Heart right ventricle (tissue), 16 donors: ENCODE measurements around the gene C1QTNF1. TPM values are rescaled to one million over a fixed set of nuclear protein-coding genes. Genes with fewer than 3 reads are reported as not detected.

Source experiments
- ATAC-seq, 8 donors: fragments of 200-7000 bp; cut with Tn5 transposase; one replicate each; pipeline ENCODE4 v1.9.1; 2020; ENCODE audit warnings: mild to moderate bottlenecking in 8 of 8, moderate library complexity in 8 of 8, moderate number of reproducible peaks in 1 of 8
- DNase-seq, 2 donors: peaks; one replicate each; pipeline ENCODE4 v3.0.0-alpha.2; 2020
- H3K27ac ChIP-seq, 10 donors: fragments of 200-600 bp; sonication (generic) in 2 of 10; one replicate each; pipeline versions ENCODE4 v1.5.0 to v1.8.0; 2020 to 2022; ENCODE audit warnings: mild to moderate bottlenecking in 3 of 10
- H3K27me3 ChIP-seq, 7 donors: fragments of 200-600 bp; one replicate each; pipeline ENCODE4 v1.8.0; 2021 to 2022; ENCODE audit warnings: mild to moderate bottlenecking in 2 of 7
- H3K36me3 ChIP-seq, 9 donors: fragments of 200-600 bp; sonication (generic) in 1 of 9; one replicate each; pipeline versions ENCODE4 v1.5.0 to v1.8.0; 2020 to 2022; ENCODE audit warnings: mild to moderate bottlenecking in 2 of 9
- H3K4me1 ChIP-seq, 9 donors: fragments of 200-600 bp; sonication (generic) in 1 of 9; one replicate each; pipeline versions ENCODE4 v1.5.0 to v1.8.0; 2020 to 2022; ENCODE audit warnings: mild to moderate bottlenecking in 4 of 9
- H3K4me3 ChIP-seq, 10 donors: fragments of 200-600 bp; sonication (generic) in 2 of 10; one replicate each; pipeline versions ENCODE4 v1.5.0 to v1.8.0; 2020 to 2022; ENCODE audit warnings: mild to moderate bottlenecking in 7 of 10, moderate library complexity in 2 of 10
- H3K9me3 ChIP-seq, 11 donors: fragments of 200-600 bp in 10 of 11; sonication (generic) in 2 of 11; one replicate each; pipeline versions ENCODE4 v1.5.0 to v1.8.0; 2013 to 2022; ENCODE audit warnings: mild to moderate bottlenecking in 2 of 11, control low read depth in 1 of 11, moderate library complexity in 1 of 11
- WGBS, 2 donors: extraction: QIAGEN DNeasy Blood & Tissue Kit; methylation state at CpG; one replicate each; pipeline ENCODE4 v1.1.7; 2013; ENCODE audit warnings: inconsistent platforms in 1 of 2; 5-methylcytosine and 5-hydroxymethylcytosine counted together
- intact Hi-C, 10 donors: fragments of 100-400 bp; cut with DNase I; formaldehyde crosslinking; loops; one replicate each; pipeline versions ENCODE4 v1.11.1 to v1.14.2; 2022
- polyA plus RNA-seq, 2 donors: library from polyadenylated mRNA; stranded (reverse); fragments of 200-250 nt; gene quantifications; one replicate each; pipeline ENCODE4 v1.2.3, GENCODE V29; 2013
- total RNA-seq, 10 donors: library from RNA; stranded (reverse); fragmentation: NEBNext Ultra II Directional in 3 of 10; extraction: Animal tissue kit (Norgen Biotek cat#: 25700) in 3 of 10; gene quantifications; one replicate each; pipeline versions ENCODE4 v1.2.1 to v1.2.4, GENCODE V29; 2021 to 2023
- TF ChIP-seq, protein P1 (sequence below), 9 donors: fragments of 200-600 bp; sonication (generic) in 2 of 9; IDR thresholded peaks; one replicate each; pipeline versions ENCODE4 v1.5.0 to v1.8.0; 2021 to 2022; ENCODE audit warnings: antibody characterized with exemption in 9 of 9, mild to moderate bottlenecking in 5 of 9, moderate library complexity in 1 of 9
- donor health status: Arrhythmogenic right ventricular cardiomyopathy.
- donor health status: ischemic (EF 13 %, LVEDD 7.1; RV severe dilation, severe dysfunction).
- donor health status: healthy with polysubstance abuse.
- donor health status: DM: no; HTN: yes; CAD: no.
- donor health status: DM: no; HTN: no; CAD: no.
- donor health status: ischemic (EF 25% LVEDD 6.9; RV normal size, moderate dysfunction).
- donor health status: ischemic (EF 25% LVEDD 5.7; RV mildly dilated, moderate dysfunction).
- donor health status: healthy.
- donor health status: DM: yes; HTN: yes; CAD: no.
- donor health status: Ischemic cardiomyopathy.
- donor health status: ischemic (EF 35%, LVEDD 5.7; RV mildly dilated, moderate dysfunction).
- donor health status: nonischemic (EF 11% LVEDD 7.7; RV severe dilation, severe dysfunction).
- donor health status: DM: yes; HTN: yes; CAD: no.
- donor health status: PGD.
- donor health status: ischemic (EF 29% LVEDD 5.4; RV normal size, mild dysfunction).
- donor health status: nonischemic (EF 23%, LVEDD 6.1; RV moderate dilation, normal function).

Gene C1QTNF1
- total and polyA plus RNA-seq, 12 donors = 29.3 to 685 (median 67.3) TPM

GRCh38 chr17:79039886-79040285 lies 15.9 kb downstream of the C1QTNF1 start:
- Histone ChIP-seq H3K27me3 (no peaks in the 10 kb centered on the region), H3K9me3 (no peaks in the 10 kb centered on the region), H3K4me1 (peaks cover 0 to 55% (median 10%) of the 10 kb centered on the region in 9 donors), H3K27ac (peak overlapping the region in 1 of 10 donors; percentile 70), H3K4me3 (no peak overlapping the region), H3K36me3 (peaks cover 0 to 11% (median 0%) of the 10 kb centered on the region in 9 donors)
- intact Hi-C loops = loop anchor here in 5 of 10 donors (10.0 kb wide), 3 partner anchors 45 to 355 kb away; no protein-coding TSS in a partner anchor
- TF ChIP-seq, protein P1, sequence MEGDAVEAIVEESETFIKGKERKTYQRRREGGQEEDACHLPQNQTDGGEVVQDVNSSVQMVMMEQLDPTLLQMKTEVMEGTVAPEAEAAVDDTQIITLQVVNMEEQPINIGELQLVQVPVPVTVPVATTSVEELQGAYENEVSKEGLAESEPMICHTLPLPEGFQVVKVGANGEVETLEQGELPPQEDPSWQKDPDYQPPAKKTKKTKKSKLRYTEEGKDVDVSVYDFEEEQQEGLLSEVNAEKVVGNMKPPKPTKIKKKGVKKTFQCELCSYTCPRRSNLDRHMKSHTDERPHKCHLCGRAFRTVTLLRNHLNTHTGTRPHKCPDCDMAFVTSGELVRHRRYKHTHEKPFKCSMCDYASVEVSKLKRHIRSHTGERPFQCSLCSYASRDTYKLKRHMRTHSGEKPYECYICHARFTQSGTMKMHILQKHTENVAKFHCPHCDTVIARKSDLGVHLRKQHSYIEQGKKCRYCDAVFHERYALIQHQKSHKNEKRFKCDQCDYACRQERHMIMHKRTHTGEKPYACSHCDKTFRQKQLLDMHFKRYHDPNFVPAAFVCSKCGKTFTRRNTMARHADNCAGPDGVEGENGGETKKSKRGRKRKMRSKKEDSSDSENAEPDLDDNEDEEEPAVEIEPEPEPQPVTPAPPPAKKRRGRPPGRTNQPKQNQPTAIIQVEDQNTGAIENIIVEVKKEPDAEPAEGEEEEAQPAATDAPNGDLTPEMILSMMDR (IDR thresholded peaks at IDR 0.05) = no peak
- ATAC-seq (no peak), DNase-seq (no peak)
- WGBS, 2 donors = 95% methylated on average over 6 of the region's 6 CpGs

DNA sequence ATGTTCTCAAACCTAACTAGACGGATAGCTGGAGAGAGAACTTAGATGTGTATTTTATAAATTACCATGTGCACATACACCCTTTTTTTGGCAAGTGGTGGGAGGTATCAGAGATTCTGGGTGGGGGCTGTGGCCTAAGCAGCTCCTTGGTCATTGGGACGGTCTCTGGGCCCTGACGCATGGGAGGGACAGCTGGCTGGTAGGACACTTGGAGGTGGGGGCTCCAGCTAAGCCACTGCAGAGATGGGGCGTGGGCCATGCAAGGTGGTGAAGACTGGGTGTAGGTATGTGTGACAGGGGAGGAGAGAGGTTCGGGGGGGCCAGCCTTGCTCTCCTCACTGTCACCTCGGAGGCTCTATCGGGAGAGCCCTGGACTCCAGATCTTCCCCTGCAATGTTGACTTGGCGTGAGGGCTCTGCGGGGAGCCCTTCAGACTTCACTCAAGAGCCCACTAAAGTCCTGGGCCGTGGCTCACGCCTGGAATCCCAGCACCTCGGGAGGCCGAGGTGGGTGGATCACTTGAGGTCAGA lies 17.1 kb downstream of the C1QTNF1 start:
- Histone ChIP-seq H3K4me3 (no peak overlapping the region), H3K27me3 (no peaks in the 10 kb centered on the region), H3K36me3 (peaks cover 0 to 11% (median 0%) of the 10 kb centered on the region in 9 donors), H3K4me1 (peaks cover under 1 to 52% (median 13%) of the 10 kb centered on the region in 9 donors), H3K9me3 (no peaks in the 10 kb centered on the region), H3K27ac (peak overlapping the region in 1 of 10 donors; percentile 34)
- WGBS, 2 donors = 94 to 95% methylated on average over 13 of the region's 13 CpGs
- ATAC-seq = no peak
- TF ChIP-seq, protein P1 (IDR thresholded peaks at IDR 0.05) = no peak
- DNase-seq = no peak
- intact Hi-C loops = loop anchor here in 4 of 10 donors (10.0 kb wide), 2 partner anchors 46 to 354 kb away; no protein-coding TSS in a partner anchor

GRCh38 chr17:79041723-79042420 lies 17.9 kb downstream of the C1QTNF1 start:
- intact Hi-C loops = loop anchor here in 6 of 10 donors (2.0 to 10.0 kb wide), 4 partner anchors 17 to 353 kb away; partner anchors contain the start of gene C1QTNF1 (in 1 of the 6)
- WGBS, 2 donors = 89 to 91% methylated on average over 29 of the region's 29 CpGs
- no peak for DNase-seq
- TF ChIP-seq, protein P1 (IDR thresholded peaks at IDR 0.05) = no peak
- no peaks in the 10 kb centered on the region for H3K9me3 ChIP-seq
- H3K4me1 ChIP-seq = peaks cover 7 to 52% (median 19%) of the 10 kb centered on the region in 9 donors
- ATAC-seq = peak in 1 of 8 donors; percentile 3
- H3K27me3 ChIP-seq = no peaks in the 10 kb centered on the region
- peak overlapping the region in 1 of 10 donors; percentile 34 for H3K27ac ChIP-seq
- no peak overlapping the region for H3K4me3 ChIP-seq
- peaks cover 0 to 11% (median 0%) of the 10 kb centered on the region in 9 donors for H3K36me3 ChIP-seq

- H3K4me1 ChIP-seq = peaks cover 13 to 49% (median 26%) of the 10 kb centered on the region in 9 donors
- no peaks in the 10 kb centered on the region for H3K27me3 ChIP-seq
- intact Hi-C loops = loop anchor here in 6 of 10 donors (2.0 to 10.0 kb wide), 4 partner anchors 18 to 352 kb away; partner anchors contain the start of gene C1QTNF1 (in 1 of the 6)
- ATAC-seq (peak in 5 of 8 donors; percentile 13 to 43 (median 31)), DNase-seq (peak; percentile 63 to 73)
- H3K36me3 ChIP-seq = peaks cover 0 to 14% (median 0%) of the 10 kb centered on the region in 9 donors
- H3K27ac ChIP-seq = no peak overlapping the region
- WGBS, 2 donors = 63 to 64% methylated on average over 13 of the region's 13 CpGs
- H3K4me3 ChIP-seq = no peak overlapping the region
- no peaks in the 10 kb centered on the region for H3K9me3 ChIP-seq
- TF ChIP-seq, protein P1 (IDR thresholded peaks at IDR 0.05) = peak; percentile 74 to 87 (median 83)
Observed at GRCh38 chr17:79042421-79043190, 18.6 kb downstream of the C1QTNF1 start.
